NCI-H187 treated with DMSO at 0.1 percent for 48 hours (cell line): ENCODE measurements around the gene ARCN1.

Source experiments
- DNase-seq: peaks from one replicate; lab custom pipeline; 2025; lab: John Stamatoyannopoulos, UW

The ARCN1 gene

DNA sequence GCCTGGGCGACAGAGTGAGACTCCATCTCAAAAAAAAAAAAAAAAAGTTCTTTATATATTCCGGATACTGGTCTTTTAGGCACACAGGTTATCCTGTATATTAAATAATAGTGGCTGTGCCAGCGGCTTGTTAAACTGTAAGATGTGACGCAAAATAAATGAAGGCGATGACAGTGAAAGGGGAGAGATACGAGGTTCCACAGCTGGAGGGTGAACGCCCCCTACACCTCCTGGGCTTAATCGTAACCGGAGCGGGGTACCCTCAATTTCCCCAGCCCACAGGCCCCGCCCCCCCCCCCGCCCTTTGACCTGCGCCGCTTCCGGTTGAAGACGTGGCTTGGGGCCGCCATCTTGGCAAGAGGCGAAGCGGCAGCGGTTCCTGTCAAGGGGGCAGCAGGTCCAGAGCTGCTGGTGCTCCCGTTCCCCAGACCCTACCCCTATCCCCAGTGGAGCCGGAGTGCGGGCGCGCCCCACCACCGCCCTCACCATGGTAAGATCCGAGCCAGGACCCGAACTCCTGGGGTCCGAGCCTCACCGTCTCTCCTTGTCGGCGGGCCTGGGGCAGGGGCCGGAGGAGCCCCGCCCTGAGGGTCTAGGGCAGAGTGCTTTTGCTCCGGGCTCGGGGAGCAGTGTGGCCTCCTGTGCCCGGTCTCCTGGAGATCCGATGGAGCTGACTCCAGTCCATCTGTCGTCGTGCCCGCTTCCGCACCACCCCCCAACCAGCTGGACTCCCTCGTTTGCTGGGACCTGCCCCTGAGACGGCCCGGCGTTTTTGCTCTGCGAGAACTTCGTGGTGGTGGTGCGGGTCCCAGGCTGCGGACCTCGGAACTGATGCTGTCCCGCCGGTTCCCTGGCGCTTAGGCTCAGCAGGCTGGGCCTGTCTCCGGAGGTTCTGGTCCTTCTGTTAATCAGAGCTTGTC lies at the start of gene ARCN1:
ARCN1 (plus strand) TSS at position 349 of the 920 bp plus-strand sequence; CDS start at position 488, 139 bp downstream.
- no peak for DNase-seq

DNA sequence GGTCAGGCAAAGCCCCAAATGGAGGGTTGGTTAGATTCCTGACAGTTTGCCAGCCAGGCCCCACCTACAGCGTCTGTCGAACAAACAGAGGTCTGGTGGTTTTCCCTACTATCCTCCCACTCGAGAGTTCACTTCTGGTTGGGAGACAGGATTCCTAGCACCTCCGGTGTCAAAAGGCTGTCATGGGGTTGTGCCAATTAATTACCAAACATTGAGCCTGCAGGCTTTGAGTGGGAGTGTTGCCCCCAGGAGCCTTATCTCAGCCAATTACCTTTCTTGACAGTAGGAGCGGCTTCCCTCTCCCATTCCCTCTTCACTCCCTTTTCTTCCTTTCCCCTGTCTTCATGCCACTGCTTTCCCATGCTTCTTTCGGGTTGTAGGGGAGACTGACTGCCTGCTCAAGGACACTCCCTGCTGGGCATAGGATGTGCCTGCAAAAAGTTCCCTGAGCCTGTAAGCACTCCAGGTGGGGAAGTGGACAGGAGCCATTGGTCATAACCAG lies 49.6 kb upstream of the ARCN1 start:
- DNase-seq: no peak

DNA sequence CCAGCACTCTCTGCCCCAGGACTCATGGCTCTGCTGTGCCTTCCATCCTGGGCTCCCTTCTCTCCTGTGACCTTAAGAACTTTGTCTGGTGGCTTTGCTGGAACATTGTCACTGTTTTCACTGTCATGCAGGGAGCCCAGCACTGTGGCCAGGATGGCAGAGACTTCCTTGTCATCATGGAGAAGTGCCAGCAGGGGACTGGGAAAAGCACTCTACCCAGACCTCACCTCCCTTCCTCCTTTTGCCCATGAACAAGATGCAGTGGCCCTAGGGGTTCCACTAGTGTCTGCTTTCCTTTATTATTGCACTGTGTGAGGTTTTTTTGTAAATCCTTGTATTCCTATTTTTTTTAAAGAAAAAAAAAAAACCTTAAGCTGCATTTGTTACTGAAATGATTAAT lies 47.9 kb upstream of the ARCN1 start:
- no peak for DNase-seq

DNA sequence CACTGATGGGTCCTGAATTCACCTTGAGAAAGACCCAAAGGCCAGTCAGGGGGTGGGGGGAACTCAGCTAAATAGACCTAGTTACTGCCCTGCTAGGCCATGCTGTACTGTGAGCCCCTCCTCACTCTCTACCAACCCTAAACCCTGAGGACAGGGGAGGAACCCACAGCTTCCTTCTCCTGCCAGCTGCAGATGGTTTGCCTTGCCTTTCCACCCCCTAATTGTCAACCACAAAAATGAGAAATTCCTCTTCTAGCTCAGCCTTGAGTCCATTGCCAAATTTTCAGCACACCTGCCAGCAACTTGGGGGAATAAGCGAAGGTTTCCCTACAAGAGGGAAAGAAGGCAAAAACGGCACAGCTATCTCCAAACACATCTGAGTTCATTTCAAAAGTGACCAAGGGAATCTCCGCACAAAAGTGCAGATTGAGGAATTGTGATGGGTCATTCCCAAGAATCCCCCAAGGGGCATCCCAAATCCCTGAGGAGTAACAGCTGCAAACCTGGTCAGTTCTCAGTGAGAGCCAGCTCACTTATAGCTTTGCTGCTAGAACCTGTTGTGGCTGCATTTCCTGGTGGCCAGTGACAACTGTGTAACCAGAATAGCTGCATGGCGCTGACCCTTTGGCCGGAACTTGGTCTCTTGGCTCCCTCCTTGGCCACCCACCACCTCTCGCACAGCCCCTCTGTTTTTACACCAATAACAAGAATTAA lies 47.3 kb upstream of the ARCN1 start:
- no peak for DNase-seq

- no peak for DNase-seq
Observed at GRCh38 chr11:118526688-118527087, 45.5 kb upstream of the ARCN1 start.

GRCh38 chr11:118527109-118527508 lies 45.1 kb upstream of the ARCN1 start, which contains the start of gene TTC36:
Gene TTC36 (plus strand): TSS chr11:118527474. CDS start chr11:118527495, 21 bp downstream.
- DNase-seq: no peak

- DNase-seq: no peak
Observed at GRCh38 chr11:118528511-118528910, 43.7 kb upstream of the ARCN1 start.

DNA sequence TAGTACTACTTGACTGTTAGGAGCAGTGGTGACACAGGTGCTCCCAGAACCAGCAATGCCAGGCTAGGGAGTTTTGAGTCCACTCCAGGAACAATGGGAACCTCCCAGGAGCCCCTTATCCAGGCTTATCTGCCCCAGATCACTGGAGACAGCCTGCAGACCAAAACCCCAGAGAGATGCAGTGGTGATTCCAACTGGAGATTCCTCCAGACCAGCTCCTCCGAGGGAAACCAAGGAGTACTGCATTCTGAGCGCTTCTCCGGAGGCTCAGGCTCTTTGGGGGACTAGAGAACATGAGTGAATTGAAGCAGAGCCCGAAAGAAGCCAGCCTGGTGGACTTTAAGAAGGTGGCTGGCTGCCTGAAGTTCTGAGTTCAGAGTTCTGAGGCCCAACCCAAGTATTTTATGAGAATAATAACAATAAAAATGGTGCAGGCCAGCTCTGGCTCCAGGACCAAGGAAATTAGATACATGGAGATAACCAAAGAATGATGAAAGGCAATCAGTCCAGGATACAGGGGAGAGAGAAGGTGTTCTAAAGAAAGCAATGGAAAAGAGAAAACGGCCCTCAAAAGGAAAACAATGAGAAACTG lies 42.5 kb upstream of the ARCN1 start:
- DNase-seq: no peak

- DNase-seq: no peak
Observed at GRCh38 chr11:118530180-118530682, 42.0 kb upstream of the ARCN1 start.

- DNase-seq: no peak
Observed at GRCh38 chr11:118530683-118531596, 41.3 kb upstream of the ARCN1 start, which contains the start of gene TMEM25. Gene TMEM25 (plus strand): TSS chr11:118531192. CDS start chr11:118531802, 610 bp downstream.

- DNase-seq: no peak
Observed at GRCh38 chr11:118531597-118532084, 40.6 kb upstream of the ARCN1 start.

DNA sequence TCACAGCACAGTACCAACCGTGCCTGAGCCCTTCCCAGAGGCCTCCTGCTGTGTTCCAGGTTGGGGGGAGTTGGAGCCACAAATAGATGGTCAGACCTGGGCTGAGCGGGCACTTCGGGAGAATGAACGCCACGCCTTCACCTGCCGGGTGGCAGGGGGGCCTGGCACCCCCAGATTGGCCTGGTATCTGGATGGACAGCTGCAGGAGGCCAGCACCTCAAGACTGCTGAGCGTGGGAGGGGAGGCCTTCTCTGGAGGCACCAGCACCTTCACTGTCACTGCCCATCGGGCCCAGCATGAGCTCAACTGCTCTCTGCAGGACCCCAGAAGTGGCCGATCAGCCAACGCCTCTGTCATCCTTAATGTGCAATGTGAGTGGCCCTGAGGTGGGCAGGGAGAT lies 40.1 kb upstream of the ARCN1 start:
- no peak for DNase-seq

- no peak for DNase-seq
Observed at GRCh38 chr11:118532852-118533768, 39.1 kb upstream of the ARCN1 start.

GRCh38 chr11:118533769-118534729 lies 38.2 kb upstream of the ARCN1 start:
- no peak for DNase-seq

- DNase-seq: no peak
Observed at GRCh38 chr11:118535261-118535660, 36.9 kb upstream of the ARCN1 start.

GRCh38 chr11:118536726-118537125 lies 35.5 kb upstream of the ARCN1 start:
- no peak for DNase-seq

DNA sequence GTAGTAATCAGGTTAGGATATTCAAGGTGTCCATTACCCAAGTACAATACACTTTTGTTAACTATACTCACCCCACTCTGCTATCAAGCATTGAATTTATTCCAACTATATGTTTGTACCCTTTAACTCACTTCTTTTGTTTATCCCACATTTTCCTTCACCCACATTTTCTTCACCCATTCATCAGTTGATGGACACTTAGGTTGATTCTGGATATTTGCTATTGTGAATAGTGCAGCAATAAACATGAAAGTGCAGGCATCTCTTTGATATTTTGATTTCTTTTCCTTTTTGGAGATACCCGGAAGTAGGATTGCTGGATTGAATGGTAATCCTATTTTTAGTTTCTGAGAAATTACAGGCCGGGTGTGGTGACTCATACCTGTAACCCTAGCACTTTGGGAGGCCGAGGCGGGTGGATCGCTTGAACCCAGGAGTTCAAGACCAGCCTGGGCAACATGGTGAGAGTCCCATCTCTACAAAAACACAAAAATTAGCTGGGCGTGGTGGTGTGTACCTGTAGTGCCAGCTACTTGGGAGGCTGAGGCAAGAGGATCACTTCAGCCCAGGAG lies 34.7 kb upstream of the ARCN1 start:
- no peak for DNase-seq

DNA sequence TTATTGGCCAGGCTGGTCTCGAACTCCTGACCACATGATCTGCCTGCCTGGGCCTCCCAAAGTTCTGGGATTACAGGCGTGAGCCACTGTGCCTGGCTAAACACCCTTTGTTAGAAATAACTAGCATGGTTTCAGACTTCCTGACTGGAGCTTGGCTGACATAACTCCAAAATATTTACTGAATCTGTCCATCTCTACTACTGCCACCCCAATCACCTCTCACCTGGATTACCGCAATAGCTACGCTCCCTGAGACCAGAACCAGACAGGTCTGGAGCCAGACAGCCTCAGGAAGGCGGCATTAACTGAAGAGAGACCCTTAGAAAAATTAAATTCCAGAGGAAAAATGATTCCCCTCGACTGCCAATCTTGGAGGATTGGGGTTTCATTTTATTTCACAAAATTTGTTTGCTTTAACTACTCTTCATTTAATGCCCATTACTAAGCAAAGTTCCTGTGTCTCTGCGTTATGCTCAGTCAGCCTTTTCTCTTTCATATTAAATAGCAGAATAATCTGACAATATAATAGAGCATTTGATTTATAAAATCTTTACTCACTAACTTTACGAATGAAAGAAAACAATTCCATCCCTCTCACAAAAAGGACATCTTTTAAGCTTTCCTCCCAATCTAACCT lies 28.1 kb upstream of the ARCN1 start:
- no peak for DNase-seq
